NK-92 treated with Interleukin-12 subunit alpha and Interleukin-12 subunit beta, amount 100 ng/mL, for 24 hours (cell line): Measurements from ENCODE around the gene GLIS1.

ENCODE experiments used
- DNase-seq: peaks from one replicate; lab custom pipeline; 2025; lab: John Stamatoyannopoulos, UW

The GLIS1 gene

GRCh38 chr1:53638360-53639035, 100.5 kb downstream of the GLIS1 start:
- DNase-seq, result no peak

GRCh38 chr1:53637511-53638359, 101.2 kb downstream of the GLIS1 start:
- DNase-seq, result no peak

- no peak for DNase-seq
Observed at GRCh38 chr1:53636621-53637171, 102.3 kb downstream of the GLIS1 start.

GRCh38 chr1:53634571-53634979, 104.4 kb downstream of the GLIS1 start:
- no peak for DNase-seq

- DNase-seq, result no peak
Observed at GRCh38 chr1:53633073-53633704, 105.8 kb downstream of the GLIS1 start.

- DNase-seq, result no peak
Observed at GRCh38 chr1:53631622-53632310, 107.2 kb downstream of the GLIS1 start.

GRCh38 chr1:53629101-53629691, 109.8 kb downstream of the GLIS1 start:
- DNase-seq, result no peak

GRCh38 chr1:53628286-53628955, 110.5 kb downstream of the GLIS1 start:
- DNase-seq, result no peak

- DNase-seq, result no peak
Observed at GRCh38 chr1:53627666-53628065, 111.3 kb downstream of the GLIS1 start.

- no peak for DNase-seq
Observed at GRCh38 chr1:53627031-53627430, 111.9 kb downstream of the GLIS1 start.

- DNase-seq, result no peak
Observed at GRCh38 chr1:53626616-53627015, 112.3 kb downstream of the GLIS1 start.

- DNase-seq, result no peak
Observed at GRCh38 chr1:53625766-53626520, 113.0 kb downstream of the GLIS1 start.

GRCh38 chr1:53625049-53625448, 113.9 kb downstream of the GLIS1 start:
- no peak for DNase-seq

GRCh38 chr1:53622531-53622930, 116.4 kb downstream of the GLIS1 start:
- no peak for DNase-seq

- no peak for DNase-seq
Observed at GRCh38 chr1:53621144-53621543, 117.8 kb downstream of the GLIS1 start.

- no peak for DNase-seq
Observed at GRCh38 chr1:53620061-53620855, 118.7 kb downstream of the GLIS1 start.

GRCh38 chr1:53619367-53620060, 119.5 kb downstream of the GLIS1 start:
- no peak for DNase-seq

GRCh38 chr1:53618500-53619366, 120.2 kb downstream of the GLIS1 start:
- no peak for DNase-seq
